ENCODE measurements around the gene GPR108. TPM values are rescaled to one million over a fixed set of nuclear protein-coding genes. Genes with fewer than 3 reads are reported as not detected.

GPR108 gene
- total and polyA plus RNA-seq, 2 of the 13 experiments (the other 11 are each of a cell fraction or from before 2014, with no cell fraction given), result 36.4 to 63.0 TPM

GRCh38 chr19:6718741-6719539 is 18.4 kb downstream of the GPR108 start (continued):
- TF ChIP-seq ZNF142 (CRISPR knock-in tag; IDR thresholded peaks at IDR 0.05), result 0 out of 2 replicates have a peak, but pooled peaks have one; percentile 54
- peak; percentile 76 for TF ChIP-seq ZNF414 (CRISPR knock-in tag; IDR thresholded peaks at IDR 0.05)
- TF ChIP-seq ZFP91 (CRISPR knock-in tag; IDR thresholded peaks at IDR 0.05; ENCODE audit: borderline replicate concordance), result peak; percentile 80; the same call in 1 of the 2 replicates
- peak; percentile 89 for TF ChIP-seq MXD4 (CRISPR knock-in tag; IDR thresholded peaks at IDR 0.05)
- TF ChIP-seq CBX5 (CRISPR knock-in tag; IDR thresholded peaks at IDR 0.05; ENCODE audit: borderline replicate concordance), result peak; percentile 59; the same call in 1 of the 2 replicates
- TF ChIP-seq MAZ (IDR thresholded peaks at IDR 0.05; ENCODE audit: borderline replicate concordance, low read depth, low read length), result peak; percentile 82; the same call in 1 of the 2 replicates
- peak; percentile 74; the same call in 1 of the 2 replicates for TF ChIP-seq MAZ (CRISPR knock-in tag; IDR thresholded peaks at IDR 0.05; ENCODE audit: low read depth)
- peak; percentile 17; the same call in 1 of the 2 replicates for TF ChIP-seq ZNF580 (CRISPR knock-in tag; IDR thresholded peaks at IDR 0.05; ENCODE audit: borderline replicate concordance, low read depth)
- peak; percentile 64; the same call in 1 of the 2 replicates for TF ChIP-seq TBX2 (CRISPR knock-in tag; IDR thresholded peaks at IDR 0.05; ENCODE audit: borderline replicate concordance)
- TF ChIP-seq BORCS8-MEF2B (CRISPR knock-in tag; IDR thresholded peaks at IDR 0.05), result peak; percentile 41; the same call in 1 of the 2 replicates
- TF ChIP-seq ZNF275 (CRISPR knock-in tag; IDR thresholded peaks at IDR 0.05; ENCODE audit: borderline replicate concordance), result no peak
- peak; percentile 61 for TF ChIP-seq THAP11 (CRISPR knock-in tag; IDR thresholded peaks at IDR 0.05)
- no peak for TF ChIP-seq CHD2 (IDR thresholded peaks at IDR 0.05; ENCODE audit: low read depth, low read length)
- TF ChIP-seq RBM22 (optimal IDR thresholded peaks at IDR 0.05; ENCODE audit: low read length), result peak; percentile 81
- no peak for TF ChIP-seq ATF6 (CRISPR knock-in tag; conservative IDR thresholded peaks at IDR 0.05)
- no peak for TF ChIP-seq ADNP (CRISPR knock-in tag; IDR thresholded peaks at IDR 0.05)
